HG03039 (cell line): Measurements from ENCODE around the gene FIBCD1.
"Not testable (repeated sequence)": the region's sequence is repeated elsewhere in the genome, so short reads cannot be mapped to it uniquely, and the experiment has no call there.

Source experiments
- ATAC-seq: cut with Tn5 transposase; IDR thresholded peaks from one replicate; pipeline ENCODE4 v1.9.1; 2021; ENCODE audit warnings: mild to moderate bottlenecking, moderate library complexity; ENCODE audit not compliant: unreplicated experiment

FIBCD1 gene

GRCh38 chr9:130955947-130956621, 17.0 kb upstream of the FIBCD1 start:
- no peak for ATAC-seq

- ATAC-seq = not testable (repeated sequence)
Observed at GRCh38 chr9:130954925-130955324, 15.9 kb upstream of the FIBCD1 start.

- no peak for ATAC-seq
Observed at GRCh38 chr9:130954317-130954716, 15.3 kb upstream of the FIBCD1 start.

GRCh38 chr9:130952065-130952762, 13.2 kb upstream of the FIBCD1 start:
- no peak for ATAC-seq

GRCh38 chr9:130950039-130950311, 10.9 kb upstream of the FIBCD1 start:
- no peak for ATAC-seq

GRCh38 chr9:130949188-130950038, 10.4 kb upstream of the FIBCD1 start:
- no peak for ATAC-seq

GRCh38 chr9:130948266-130948665, 9.2 kb upstream of the FIBCD1 start:
- no peak for ATAC-seq

GRCh38 chr9:130947618-130948140, 8.6 kb upstream of the FIBCD1 start:
- no peak for ATAC-seq

GRCh38 chr9:130946766-130947617, 7.9 kb upstream of the FIBCD1 start:
- no peak for ATAC-seq

GRCh38 chr9:130945173-130945572, 6.1 kb upstream of the FIBCD1 start:
- no peak for ATAC-seq

- ATAC-seq = no peak
Observed at GRCh38 chr9:130944510-130945058, 5.5 kb upstream of the FIBCD1 start.

GRCh38 chr9:130943777-130944176, 4.7 kb upstream of the FIBCD1 start:
- ATAC-seq = no peak

- no peak for ATAC-seq
Observed at GRCh38 chr9:130943221-130943620, 4.2 kb upstream of the FIBCD1 start.

GRCh38 chr9:130942679-130943078, 3.6 kb upstream of the FIBCD1 start:
- ATAC-seq = no peak

GRCh38 chr9:130942084-130942483, 3.0 kb upstream of the FIBCD1 start:
- ATAC-seq = no peak

- ATAC-seq = no peak
Observed at GRCh38 chr9:130940693-130941576, 1.9 kb upstream of the FIBCD1 start.

GRCh38 chr9:130940027-130940549, 1.0 kb upstream of the FIBCD1 start:
- no peak for ATAC-seq

- ATAC-seq = no peak
Observed at GRCh38 chr9:130939405-130940026, 469 bp upstream of the FIBCD1 start.

- no peak for ATAC-seq
Observed at GRCh38 chr9:130938184-130938651, 829 bp downstream of the FIBCD1 start.
